Smooth muscle cell (in vitro differentiated cells): Measurements from ENCODE around the gene CCDC85C. TPM values are rescaled to one million over a fixed set of nuclear protein-coding genes. Genes with fewer than 3 reads are reported as not detected.

Experiments used
- DNase-seq: peaks from one replicate; lab custom pipeline; 2025; ENCODE audit not compliant: unreplicated experiment; lab: John Stamatoyannopoulos, UW
- H2AFZ ChIP-seq: fragments of 200-600 bp; sonication (generic); 2 replicates; pipeline ENCODE4 v1.6.0; 2016; ENCODE audit warnings: antibody characterized with exemption, low read depth, mild to moderate bottlenecking
- H3F3A ChIP-seq: fragments of 200-600 bp; sonication (generic); 2 replicates; pipeline ENCODE4 v1.6.0; 2017; ENCODE audit warnings: antibody characterized with exemption, low read depth
- H3K27ac ChIP-seq: fragments of 200-600 bp; sonication (generic); 2 replicates; pipeline ENCODE4 v1.5.1; 2016; ENCODE audit warnings: low read depth, mild to moderate bottlenecking
- H3K27me3 ChIP-seq: fragments of 200-600 bp; sonication (generic); 2 replicates; pipeline ENCODE4 v1.6.1; 2016; ENCODE audit warnings: low read depth, mild to moderate bottlenecking
- H3K36me3 ChIP-seq: fragments of 200-600 bp; sonication (generic); 2 replicates; pipeline ENCODE4 v1.5.1; 2016; ENCODE audit warnings: low read depth
- H3K4me1 ChIP-seq: fragments of 200-600 bp; sonication (generic); 2 replicates; pipeline ENCODE4 v1.5.1; 2016; ENCODE audit warnings: low read depth
- H3K4me2 ChIP-seq: fragments of 200-600 bp; sonication (generic); 2 replicates; pipeline ENCODE4 v1.6.0; 2016; ENCODE audit warnings: mild to moderate bottlenecking
- H3K4me3 ChIP-seq: fragments of 200-600 bp; sonication (generic); 2 replicates; pipeline ENCODE4 v1.5.1; 2016; ENCODE audit warnings: mild to moderate bottlenecking
- H3K79me2 ChIP-seq: fragments of 200-600 bp; sonication (generic); 2 replicates; pipeline ENCODE4 v1.6.0; 2016; ENCODE audit warnings: low read depth, mild to moderate bottlenecking
- H3K9ac ChIP-seq: fragments of 200-600 bp; sonication (generic); 2 replicates; pipeline ENCODE4 v1.6.0; 2016; ENCODE audit warnings: low read depth
- H3K9me3 ChIP-seq: fragments of 200-600 bp; sonication (generic); replicated peaks from 2 replicates; pipeline ENCODE4 v1.5.1; 2016; ENCODE audit warnings: low read depth
- H4K20me1 ChIP-seq: fragments of 200-600 bp; sonication (generic); 2 replicates; pipeline ENCODE4 v1.6.0; 2016; ENCODE audit warnings: low read depth
- CTCF ChIP-seq: fragments of 200-600 bp; sonication (generic); IDR thresholded peaks from 2 replicates; pipeline ENCODE4 v1.5.1; 2017; ENCODE audit warnings: borderline replicate concordance, mild to moderate bottlenecking, antibody characterized with exemption; ENCODE audit not compliant: insufficient read depth, poor library complexity, severe bottlenecking
- WGBS: methylation state at CpG from one replicate; pipeline ENCODE4 v1.1.7; 2016; ENCODE audit warnings: low lambda C conversion rate; 5-methylcytosine and 5-hydroxymethylcytosine counted together
- polyA plus RNA-seq: library from polyadenylated mRNA; unstranded; fragments of >200 nt; fragmentation: Nextera tagmentation; extraction: Ambion mirVana; gene quantifications from 2 replicates; pipeline ENCODE4 v1.2.1, GENCODE V29; 2016
- total RNA-seq: library from RNA; depleted of rRNA; stranded (reverse); fragments of >200 nt; gene quantifications from 2 replicates; pipeline ENCODE4 v1.2.3, GENCODE V29; 2014

Gene CCDC85C
- total and polyA plus RNA-seq, 2 experiments from 2014 or later = 4.0 to 6.5 TPM

- no peak for TF ChIP-seq CTCF
- Histone ChIP-seq H3K27me3 (no peaks in the 10 kb centered on the region), H3K9me3 (no peaks in the 10 kb centered on the region), H3K4me2 (no peak overlapping the region), H3F3A (peaks cover 8% of the 10 kb centered on the region), H4K20me1 (peaks cover 55% of the 10 kb centered on the region), H3K79me2 (peaks cover 74% of the 10 kb centered on the region), H3K4me3 (no peak overlapping the region), H3K9ac (no peak overlapping the region), H3K36me3 (no peaks in the 10 kb centered on the region), H2AFZ (no peak overlapping the region), H3K27ac (peak overlapping the region; percentile 47), H3K4me1 (no peaks in the 10 kb centered on the region)
- no peak for DNase-seq
- 72% methylated on average over 6 of the region's 6 CpGs for whole genome bisulfite sequencing
Observed at GRCh38 chr14:99462210-99462609, 141.8 kb downstream of the CCDC85C start.

- Histone ChIP-seq H3K4me1 (no peaks in the 10 kb centered on the region), H3K27ac (peak overlapping the region; percentile 50), H2AFZ (no peak overlapping the region), H3K9ac (no peak overlapping the region), H3F3A (peaks cover 8% of the 10 kb centered on the region), H3K4me3 (no peak overlapping the region), H3K27me3 (no peaks in the 10 kb centered on the region), H3K79me2 (peaks cover 73% of the 10 kb centered on the region), H3K4me2 (no peak overlapping the region), H3K9me3 (no peaks in the 10 kb centered on the region), H3K36me3 (no peaks in the 10 kb centered on the region), H4K20me1 (peaks cover 48% of the 10 kb centered on the region)
- TF ChIP-seq CTCF = no peak
- WGBS = 95% methylated on average over 5 of the region's 5 CpGs
- DNase-seq = no peak
Observed at GRCh38 chr14:99461411-99462085, 142.5 kb downstream of the CCDC85C start.

GRCh38 chr14:99460793-99461192 is 143.2 kb downstream of the CCDC85C start:
- Histone ChIP-seq H3K79me2 (peaks cover 73% of the 10 kb centered on the region), H3F3A (peaks cover 8% of the 10 kb centered on the region), H3K9me3 (no peaks in the 10 kb centered on the region), H3K27ac (peak overlapping the region; percentile 50), H3K9ac (no peak overlapping the region), H4K20me1 (peaks cover 41% of the 10 kb centered on the region), H2AFZ (no peak overlapping the region), H3K27me3 (no peaks in the 10 kb centered on the region), H3K4me2 (no peak overlapping the region), H3K36me3 (peaks cover 3% of the 10 kb centered on the region), H3K4me3 (no peak overlapping the region), H3K4me1 (no peaks in the 10 kb centered on the region)
- WGBS = 67% methylated on average over 3 of the region's 3 CpGs
- TF ChIP-seq CTCF = no peak
- DNase-seq = no peak
